IMR-90 (cell line): ENCODE data around the gene OR2A12. TPM values are rescaled to one million over a fixed set of nuclear protein-coding genes. Genes with fewer than 3 reads are reported as not detected.

Source experiments
- microRNA-seq, 2 experiments: library from miRNA; stranded (forward) in 1 of 2; unstranded in 1 of 2; fragments of 10-50 nt in 1 of 2; fragments of <30 nt in 1 of 2; gene quantifications in 1 of 2; microRNA quantifications in 1 of 2; one replicate each; pipeline versions ENCODE3 to v1.1.0; 2013 to 2020; ENCODE audit not compliant: insufficient read depth in 1 of 2, insufficient read length in 1 of 2, unreplicated experiment in 1 of 2
- polyA plus RNA-seq, 3 experiments: library from polyadenylated mRNA; depleted of rRNA; stranded (reverse); fragments of >200 nt; gene quantifications; 2 replicates each; pipeline ENCODE4 v1.2.3, GENCODE V29; 2012; ENCODE audit warnings: low replicate concordance in 1 of 3
- small RNA-seq, 5 experiments: library from RNA; depleted of rRNA; stranded (forward); fragments of <200 nt; gene quantifications; one replicate each; pipeline ENCODE3, GENCODE V24; 2012
- total RNA-seq: library from RNA; depleted of rRNA; stranded (reverse); fragments of >200 nt; gene quantifications from 2 replicates; pipeline ENCODE4 v1.2.3, GENCODE V29; 2012; rRNA removed

Gene OR2A12
- total and polyA plus RNA-seq, 2 of the 4 experiments (the other 2 are of a cell fraction), result not detected

Small RNAs within 50 kb of the gene (microRNA-seq; reads per million reads assigned to microRNA genes)
- gene OR2A41P (ENCODE audit: insufficient read depth, insufficient read length), result not detected

Small RNAs within 50 kb of the gene (small RNA-seq; reads per million reads assigned to genes)
- 0 reads per million in 5 experiments for gene OR2A41P

Other genes with a start within 250 kb of the OR2A12 start
- 86.4 and 91.8 TPM in 2 replicates for gene TCAF1, start 184.1 kb upstream of the OR2A12 start, total RNA-seq
- 35.1 and 39.3 TPM in 2 replicates for gene TCAF1, start 184.1 kb upstream of the OR2A12 start, polyA plus RNA-seq (2012; rRNA removed)
- gene OR2F2, start 151.0 kb upstream of the OR2A12 start, total RNA-seq, result not detected in 2 replicates
- gene OR2F2, start 151.0 kb upstream of the OR2A12 start, polyA plus RNA-seq (2012; rRNA removed), result not detected in 2 replicates
- gene OR2F1, start 131.4 kb upstream of the OR2A12 start, total RNA-seq, result not detected in 2 replicates
- gene OR2F1, start 131.4 kb upstream of the OR2A12 start, polyA plus RNA-seq (2012; rRNA removed), result not detected in 2 replicates
- not detected in 2 replicates for gene OR6B1, start 86.0 kb upstream of the OR2A12 start, total RNA-seq
- gene OR6B1, start 86.0 kb upstream of the OR2A12 start, polyA plus RNA-seq (2012; rRNA removed), result not detected in 2 replicates
- gene OR2A5, start 37.3 kb upstream of the OR2A12 start, total RNA-seq, result not detected in 2 replicates
- gene OR2A5, start 37.3 kb upstream of the OR2A12 start, polyA plus RNA-seq (2012; rRNA removed), result not detected in 2 replicates
- not detected in 2 replicates for gene OR2A25, start 16.5 kb upstream of the OR2A12 start, total RNA-seq
- not detected in 2 replicates for gene OR2A25, start 16.5 kb upstream of the OR2A12 start, polyA plus RNA-seq (2012; rRNA removed)
- gene OR2A2, start 23.3 kb downstream of the OR2A12 start, total RNA-seq, result not detected in 2 replicates
- not detected in 2 replicates for gene OR2A2, start 23.3 kb downstream of the OR2A12 start, polyA plus RNA-seq (2012; rRNA removed)
- not detected in 2 replicates for gene OR2A14, start 36.9 kb downstream of the OR2A12 start, total RNA-seq
- gene OR2A14, start 36.9 kb downstream of the OR2A12 start, polyA plus RNA-seq (2012; rRNA removed), result not detected in 2 replicates
- not detected in 2 replicates for gene CTAGE4, start 97.2 kb downstream of the OR2A12 start, total RNA-seq
- gene CTAGE4, start 97.2 kb downstream of the OR2A12 start, polyA plus RNA-seq (2012; rRNA removed), result 0.03 TPM in 1 of 2 replicates, not detected in the other
- not detected in 2 replicates for gene ARHGEF35, start 109.6 kb downstream of the OR2A12 start, total RNA-seq
- not detected in 2 replicates for gene ARHGEF35, start 109.6 kb downstream of the OR2A12 start, polyA plus RNA-seq (2012; rRNA removed)
- not detected in 2 replicates for gene OR2A42, start 153.3 kb downstream of the OR2A12 start, total RNA-seq
- gene OR2A42, start 153.3 kb downstream of the OR2A12 start, polyA plus RNA-seq (2012; rRNA removed), result not detected in 2 replicates
- gene OR2A7, start 178.5 kb downstream of the OR2A12 start, total RNA-seq, result not detected in 2 replicates
- gene OR2A7, start 178.5 kb downstream of the OR2A12 start, polyA plus RNA-seq (2012; rRNA removed), result not detected in 2 replicates
- not detected in 2 replicates for gene CTAGE8, start 183.0 kb downstream of the OR2A12 start, total RNA-seq
- gene CTAGE8, start 183.0 kb downstream of the OR2A12 start, polyA plus RNA-seq (2012; rRNA removed), result not detected in 2 replicates
- gene OR2A1, start 226.1 kb downstream of the OR2A12 start, total RNA-seq, result not detected in 2 replicates
- gene OR2A1, start 226.1 kb downstream of the OR2A12 start, polyA plus RNA-seq (2012; rRNA removed), result not detected in 2 replicates